Measurements from ENCODE around the gene ADCY7. TPM values are rescaled to one million over a fixed set of nuclear protein-coding genes. Genes with fewer than 3 reads are reported as not detected.

Gene ADCY7
- total and polyA plus RNA-seq, 2 experiments from 2014 or later: 3.9 to 4.4 TPM

DNA sequence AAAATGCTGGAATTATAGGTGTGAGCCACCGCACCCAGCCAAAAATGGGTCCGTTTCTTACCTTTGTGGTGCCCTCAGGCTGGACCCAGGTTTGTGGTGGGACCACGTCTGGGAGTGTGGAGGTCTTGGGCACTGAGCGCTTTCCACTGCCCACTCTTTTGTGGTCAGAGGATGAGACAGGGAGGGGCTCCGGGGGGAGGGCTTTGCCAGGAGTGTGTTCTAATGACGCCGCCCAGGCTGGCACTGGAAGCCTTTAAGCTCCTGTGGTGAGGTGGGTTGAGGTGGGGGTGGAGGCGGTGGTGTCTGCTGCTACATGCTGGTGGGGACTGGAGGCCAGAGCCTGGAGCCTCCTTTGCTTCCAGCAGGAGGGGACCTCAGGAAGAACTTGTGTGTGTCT is 12.8 kb upstream of the ADCY7 start:
- Histone ChIP-seq H3K79me2 (no peaks in the 10 kb centered on the region), H2AFZ (no peak overlapping the region), H3K4me2 (no peak overlapping the region), H3K4me1 (ENCODE audit: insufficient read depth) (no peaks in the 10 kb centered on the region), H3K9me2 (replicated peaks; ENCODE audit: insufficient read depth) (no peaks in the 10 kb centered on the region), H3K27me3 (no peaks in the 10 kb centered on the region), H3K27ac (no peak overlapping the region), H4K20me1 (ENCODE audit: insufficient read depth, poor library complexity, severe bottlenecking) (no peaks in the 10 kb centered on the region), H3K9me3 (ENCODE audit: low read depth) (no peaks in the 10 kb centered on the region), H3K4me3 (no peak overlapping the region), H3K36me3 (replicated peaks; ENCODE audit: insufficient read depth, low read depth) (no peaks in the 10 kb centered on the region)
- no peak for TF ChIP-seq EZH2phosphoT487 (IDR thresholded peaks at IDR 0.05; ENCODE audit: low read depth, severe bottlenecking, unreplicated experiment)
- no peak for DNase-seq (ENCODE audit: low spot score)
- WGBS (ENCODE audit: low lambda C conversion rate, missing lambda C conversion rate): 98% methylated on average over 8 of the region's 8 CpGs

DNA sequence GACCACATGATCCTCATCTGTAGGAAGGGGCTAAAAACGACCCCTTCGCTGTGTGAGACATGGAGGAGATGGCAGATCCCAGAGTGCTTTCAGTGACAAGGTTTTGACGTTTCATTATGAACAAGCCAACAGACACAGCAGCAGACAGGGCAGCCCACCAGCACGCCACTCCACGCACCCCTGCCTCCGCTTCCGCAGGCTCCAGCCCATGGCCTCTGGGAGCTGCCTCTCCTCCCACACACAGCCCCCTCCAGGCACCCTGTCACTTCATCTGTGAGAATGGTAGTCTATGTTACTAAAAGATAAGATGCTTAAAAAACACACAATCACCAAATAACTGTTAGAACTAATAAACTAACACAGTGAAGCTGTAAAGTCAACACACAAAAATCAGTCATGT is 12.3 kb upstream of the ADCY7 start:
- no peaks in the 10 kb centered on the region for H3K9me3 ChIP-seq (ENCODE audit: low read depth)
- no peaks in the 10 kb centered on the region for H3K36me3 ChIP-seq (replicated peaks; ENCODE audit: insufficient read depth, low read depth)
- no peak overlapping the region for H3K27ac ChIP-seq
- no peak overlapping the region for H3K4me3 ChIP-seq
- H3K4me1 ChIP-seq (ENCODE audit: insufficient read depth): no peaks in the 10 kb centered on the region
- no peak overlapping the region for H3K4me2 ChIP-seq
- no peaks in the 10 kb centered on the region for H3K27me3 ChIP-seq
- no peaks in the 10 kb centered on the region for H3K9me2 ChIP-seq (replicated peaks; ENCODE audit: insufficient read depth)
- 84% methylated on average over 7 of the region's 7 CpGs for WGBS (ENCODE audit: low lambda C conversion rate, missing lambda C conversion rate)
- H4K20me1 ChIP-seq (ENCODE audit: insufficient read depth, poor library complexity, severe bottlenecking): no peaks in the 10 kb centered on the region
- TF ChIP-seq EZH2 (IDR thresholded peaks at IDR 0.05; ENCODE audit: borderline replicate concordance) (no peak), EZH2phosphoT487 (IDR thresholded peaks at IDR 0.05; ENCODE audit: low read depth, severe bottlenecking, unreplicated experiment) (no peak)
- TF ChIP-seq, protein P1, sequence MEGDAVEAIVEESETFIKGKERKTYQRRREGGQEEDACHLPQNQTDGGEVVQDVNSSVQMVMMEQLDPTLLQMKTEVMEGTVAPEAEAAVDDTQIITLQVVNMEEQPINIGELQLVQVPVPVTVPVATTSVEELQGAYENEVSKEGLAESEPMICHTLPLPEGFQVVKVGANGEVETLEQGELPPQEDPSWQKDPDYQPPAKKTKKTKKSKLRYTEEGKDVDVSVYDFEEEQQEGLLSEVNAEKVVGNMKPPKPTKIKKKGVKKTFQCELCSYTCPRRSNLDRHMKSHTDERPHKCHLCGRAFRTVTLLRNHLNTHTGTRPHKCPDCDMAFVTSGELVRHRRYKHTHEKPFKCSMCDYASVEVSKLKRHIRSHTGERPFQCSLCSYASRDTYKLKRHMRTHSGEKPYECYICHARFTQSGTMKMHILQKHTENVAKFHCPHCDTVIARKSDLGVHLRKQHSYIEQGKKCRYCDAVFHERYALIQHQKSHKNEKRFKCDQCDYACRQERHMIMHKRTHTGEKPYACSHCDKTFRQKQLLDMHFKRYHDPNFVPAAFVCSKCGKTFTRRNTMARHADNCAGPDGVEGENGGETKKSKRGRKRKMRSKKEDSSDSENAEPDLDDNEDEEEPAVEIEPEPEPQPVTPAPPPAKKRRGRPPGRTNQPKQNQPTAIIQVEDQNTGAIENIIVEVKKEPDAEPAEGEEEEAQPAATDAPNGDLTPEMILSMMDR (IDR thresholded peaks at IDR 0.05; ENCODE audit: poor library complexity): no peak
- H3K79me2 ChIP-seq: no peaks in the 10 kb centered on the region
- H2AFZ ChIP-seq: no peak overlapping the region
- no peak for DNase-seq (ENCODE audit: low spot score)

DNA sequence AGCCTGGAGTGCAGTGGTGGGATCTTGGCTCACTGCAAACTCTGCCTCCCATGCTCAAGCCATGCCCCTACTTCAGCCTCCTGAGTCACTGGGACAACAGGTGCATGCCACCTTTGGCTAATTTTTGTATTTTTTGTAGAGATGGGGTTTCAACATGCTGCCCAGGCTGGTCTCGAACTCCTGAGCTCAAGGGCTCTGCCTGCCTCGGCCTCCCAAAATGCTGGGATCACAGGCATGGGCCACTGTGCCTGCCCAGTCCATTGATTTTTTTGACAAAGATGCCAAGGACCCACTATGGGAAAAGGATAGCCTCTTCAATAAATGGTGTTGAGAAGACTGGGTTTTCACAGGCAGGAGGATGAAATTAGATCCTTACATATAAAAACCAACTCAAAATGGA is 10.8 kb upstream of the ADCY7 start:
- no peak for DNase-seq (ENCODE audit: low spot score)
- Histone ChIP-seq H4K20me1 (ENCODE audit: insufficient read depth, poor library complexity, severe bottlenecking) (no peaks in the 10 kb centered on the region), H3K27me3 (no peaks in the 10 kb centered on the region), H3K4me1 (ENCODE audit: insufficient read depth) (no peaks in the 10 kb centered on the region), H3K36me3 (replicated peaks; ENCODE audit: insufficient read depth, low read depth) (no peaks in the 10 kb centered on the region), H3K9me3 (ENCODE audit: low read depth) (no peaks in the 10 kb centered on the region), H2AFZ (no peak overlapping the region), H3K4me2 (no peak overlapping the region), H3K9me2 (replicated peaks; ENCODE audit: insufficient read depth) (no peaks in the 10 kb centered on the region), H3K79me2 (no peaks in the 10 kb centered on the region), H3K4me3 (no peak overlapping the region), H3K27ac (no peak overlapping the region)
- WGBS (ENCODE audit: low lambda C conversion rate, missing lambda C conversion rate): 84% methylated on average over 2 of the region's 2 CpGs
- TF ChIP-seq EZH2phosphoT487 (IDR thresholded peaks at IDR 0.05; ENCODE audit: low read depth, severe bottlenecking, unreplicated experiment) (no peak), EZH2 (IDR thresholded peaks at IDR 0.05; ENCODE audit: borderline replicate concordance) (no peak)
- TF ChIP-seq, protein P1 (IDR thresholded peaks at IDR 0.05; ENCODE audit: poor library complexity): no peak

DNA sequence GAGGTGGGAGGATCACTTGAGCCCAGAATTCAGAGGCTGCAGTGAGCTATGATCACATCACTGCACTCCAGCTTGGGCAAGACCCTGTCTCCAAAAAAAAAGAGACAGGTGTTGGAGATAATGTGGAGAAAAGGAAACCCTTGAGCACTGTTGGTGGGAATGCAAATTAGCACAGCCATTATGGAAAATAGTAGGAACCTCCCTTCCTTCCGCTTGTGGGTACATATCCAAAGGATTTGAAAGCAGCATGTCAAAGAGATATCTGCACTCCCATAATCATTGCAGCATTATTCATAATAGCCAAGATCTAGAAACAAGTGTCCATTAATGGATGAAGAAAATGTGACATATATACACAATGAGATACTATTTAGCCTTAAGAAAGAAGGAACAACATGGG is 9.7 kb upstream of the ADCY7 start:
- 44% methylated on average over 1 of the region's 1 CpG for WGBS (ENCODE audit: low lambda C conversion rate, missing lambda C conversion rate)
- Histone ChIP-seq H3K79me2 (no peaks in the 10 kb centered on the region), H2AFZ (no peak overlapping the region), H3K27me3 (no peaks in the 10 kb centered on the region), H3K4me3 (no peak overlapping the region), H3K4me1 (ENCODE audit: insufficient read depth) (no peaks in the 10 kb centered on the region), H3K27ac (no peak overlapping the region), H3K9me2 (replicated peaks; ENCODE audit: insufficient read depth) (no peaks in the 10 kb centered on the region), H3K9me3 (ENCODE audit: low read depth) (no peaks in the 10 kb centered on the region), H3K36me3 (replicated peaks; ENCODE audit: insufficient read depth, low read depth) (no peaks in the 10 kb centered on the region), H4K20me1 (ENCODE audit: insufficient read depth, poor library complexity, severe bottlenecking) (no peaks in the 10 kb centered on the region), H3K4me2 (no peak overlapping the region)
- TF ChIP-seq, protein P1 (IDR thresholded peaks at IDR 0.05; ENCODE audit: poor library complexity): no peak
- TF ChIP-seq EZH2phosphoT487 (IDR thresholded peaks at IDR 0.05; ENCODE audit: low read depth, severe bottlenecking, unreplicated experiment): no peak
- TF ChIP-seq EZH2 (IDR thresholded peaks at IDR 0.05; ENCODE audit: borderline replicate concordance): no peak
- DNase-seq (ENCODE audit: low spot score): no peak
